Progenitor cell of endocrine pancreas (in vitro differentiated cells): ENCODE measurements around the gene KARS1. TPM values are rescaled to one million over a fixed set of nuclear protein-coding genes. Genes with fewer than 3 reads are reported as not detected.

Experiments used
- DNase-seq: peaks from one replicate; pipeline ENCODE4 v3.0.0; 2021; ENCODE audit warnings: low spot score; ENCODE audit not compliant: unreplicated experiment
- H3K27ac Mint-ChIP-seq: 2 replicates; pipeline ENCODE4 v1.8.0; 2021; ENCODE audit warnings: mild to moderate bottlenecking, moderate library complexity, mixed read lengths
- H3K27me3 Mint-ChIP-seq: 2 replicates; pipeline ENCODE4 v1.8.0; 2021; ENCODE audit warnings: mixed read lengths
- H3K36me3 Mint-ChIP-seq: 2 replicates; pipeline ENCODE4 v1.8.0; 2022; ENCODE audit warnings: mixed read lengths; ENCODE audit not compliant: insufficient read depth
- H3K4me1 Mint-ChIP-seq: 2 replicates; pipeline ENCODE4 v1.8.0; 2021; ENCODE audit warnings: low read depth, mixed read lengths
- H3K4me3 Mint-ChIP-seq: 2 replicates; pipeline ENCODE4 v1.8.0; 2021; ENCODE audit warnings: low read depth, mild to moderate bottlenecking, moderate library complexity, mixed read lengths
- H3K9me3 Mint-ChIP-seq: 2 replicates; pipeline ENCODE4 v1.8.0; 2021; ENCODE audit warnings: low read depth, mixed read lengths
- CTCF ChIP-seq: fragments of 200-600 bp; sonication (generic); IDR thresholded peaks from one replicate; pipeline ENCODE4 v1.5.0; 2021; ENCODE audit warnings: antibody characterized with exemption, mild to moderate bottlenecking; ENCODE audit not compliant: unreplicated experiment
- total RNA-seq: library from RNA; stranded (reverse); gene quantifications from 2 replicates; pipeline ENCODE4 v1.2.1, GENCODE V29; 2021

The KARS1 gene
- total RNA-seq, 1 donor from 2014 or later = 127 TPM

DNA sequence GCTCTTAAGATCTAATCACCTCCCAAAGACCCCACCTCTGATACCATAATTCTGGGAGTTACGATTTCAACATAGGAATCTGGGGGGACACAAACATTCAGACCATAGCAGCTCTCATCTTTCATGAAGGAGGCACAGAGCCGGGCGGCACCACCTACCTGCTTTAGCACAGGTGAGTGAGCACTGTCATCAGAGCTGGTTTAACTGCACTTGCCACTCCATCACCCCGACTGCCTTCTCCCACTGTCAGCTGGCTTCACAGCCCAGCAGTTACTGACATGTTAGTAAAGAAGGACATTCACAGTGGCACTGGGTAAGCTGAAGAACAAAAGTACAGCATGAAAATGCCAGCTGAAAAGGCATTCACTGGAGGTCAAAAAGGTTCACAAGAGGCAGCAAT lies 58.7 kb downstream of the KARS1 start:
- H3K36me3 Mint-ChIP-seq = peaks cover 4% of the 10 kb centered on the region
- no peaks in the 10 kb centered on the region for H3K9me3 Mint-ChIP-seq
- no peak overlapping the region for H3K27ac Mint-ChIP-seq
- no peak for DNase-seq
- no peaks in the 10 kb centered on the region for H3K4me1 Mint-ChIP-seq
- H3K27me3 Mint-ChIP-seq = no peaks in the 10 kb centered on the region
- no peak for TF ChIP-seq CTCF
- no peak overlapping the region for H3K4me3 Mint-ChIP-seq

DNA sequence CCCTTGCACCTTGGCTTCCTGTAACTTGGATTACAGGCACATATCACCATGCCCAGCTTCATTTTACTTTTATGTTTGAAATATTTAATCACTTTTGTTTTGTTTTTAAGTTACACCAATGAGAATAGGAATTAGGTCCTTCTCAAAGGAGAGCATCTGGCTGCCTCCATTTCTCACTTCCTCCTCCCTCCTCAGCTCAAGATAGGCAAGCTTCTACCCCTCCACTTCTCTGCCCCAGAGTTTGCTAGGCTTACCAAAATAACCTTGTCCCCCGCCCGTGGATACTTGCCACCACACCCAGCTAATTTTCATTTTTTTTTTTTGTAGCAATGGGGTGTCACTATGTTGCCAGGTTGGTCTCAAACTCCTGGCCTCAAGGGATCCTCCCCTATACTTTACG lies 63.4 kb downstream of the KARS1 start:
- H3K36me3 Mint-ChIP-seq = peaks cover 9% of the 10 kb centered on the region
- no peak for TF ChIP-seq CTCF
- H3K27me3 Mint-ChIP-seq = no peaks in the 10 kb centered on the region
- no peaks in the 10 kb centered on the region for H3K9me3 Mint-ChIP-seq
- no peak overlapping the region for H3K4me3 Mint-ChIP-seq
- no peak for DNase-seq
- no peak overlapping the region for H3K27ac Mint-ChIP-seq
- peaks cover 2% of the 10 kb centered on the region for H3K4me1 Mint-ChIP-seq

DNA sequence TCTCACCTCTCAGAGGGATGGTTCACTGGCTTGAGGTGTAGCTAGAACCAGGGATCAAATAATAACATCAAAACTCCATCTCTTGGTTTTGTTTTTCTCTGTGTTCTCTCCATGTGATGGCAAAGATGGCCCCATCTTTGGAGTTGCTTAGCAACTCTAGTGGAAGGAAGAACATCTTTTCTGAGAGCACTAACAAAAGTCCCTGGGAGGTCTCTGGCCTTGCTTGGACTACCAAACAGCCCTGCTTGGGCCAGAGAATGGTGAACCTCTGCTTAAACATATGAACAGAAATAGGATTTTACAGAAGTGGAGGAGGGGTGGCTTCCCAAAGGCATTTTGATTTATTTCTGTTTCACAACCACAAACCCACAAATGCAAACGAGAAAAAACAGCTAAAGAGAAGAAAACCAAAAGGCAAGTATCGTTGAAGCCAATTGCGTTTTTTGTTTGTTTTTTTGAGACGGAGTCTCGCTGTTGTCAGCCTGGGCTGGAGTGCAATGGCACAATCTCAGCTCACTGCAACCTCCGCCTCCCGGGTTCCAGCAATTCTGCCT lies 68.1 kb downstream of the KARS1 start:
- no peak overlapping the region for H3K27ac Mint-ChIP-seq
- peaks cover 18% of the 10 kb centered on the region for H3K36me3 Mint-ChIP-seq
- no peaks in the 10 kb centered on the region for H3K27me3 Mint-ChIP-seq
- H3K4me3 Mint-ChIP-seq = no peak overlapping the region
- no peaks in the 10 kb centered on the region for H3K9me3 Mint-ChIP-seq
- no peak for DNase-seq
- peaks cover 2% of the 10 kb centered on the region for H3K4me1 Mint-ChIP-seq
- no peak for TF ChIP-seq CTCF

- no peak for TF ChIP-seq CTCF
- Mint-ChIP-seq H3K36me3 (peaks cover 19% of the 10 kb centered on the region), H3K27ac (no peak overlapping the region), H3K4me1 (peaks cover 2% of the 10 kb centered on the region), H3K27me3 (no peaks in the 10 kb centered on the region), H3K9me3 (no peaks in the 10 kb centered on the region), H3K4me3 (no peak overlapping the region)
- no peak for DNase-seq
Observed at GRCh38 chr16:75578725-75579124, 68.7 kb downstream of the KARS1 start.

GRCh38 chr16:75578212-75578611 lies 69.3 kb downstream of the KARS1 start:
- DNase-seq = no peak
- H3K4me3 Mint-ChIP-seq = no peak overlapping the region
- H3K36me3 Mint-ChIP-seq = peaks cover 22% of the 10 kb centered on the region
- no peak for TF ChIP-seq CTCF
- peaks cover 2% of the 10 kb centered on the region for H3K4me1 Mint-ChIP-seq
- no peaks in the 10 kb centered on the region for H3K27me3 Mint-ChIP-seq
- no peak overlapping the region for H3K27ac Mint-ChIP-seq
- H3K9me3 Mint-ChIP-seq = no peaks in the 10 kb centered on the region

Other genes starting within 250 kb of the KARS1 start
- 91.5 and 94.6 TPM in 2 replicates for gene CFDP1, start 214.2 kb downstream of the KARS1 start, total RNA-seq
- gene TMEM170A, start 183.0 kb downstream of the KARS1 start, total RNA-seq = 57.4 and 61.6 TPM in 2 replicates
- 7.7 and 8.4 TPM in 2 replicates for gene CHST6, start 152.2 kb downstream of the KARS1 start, total RNA-seq
- gene CHST5, start 111.6 kb downstream of the KARS1 start, total RNA-seq = 0.24 and 0.93 TPM in 2 replicates
- 10.8 and 13.1 TPM in 2 replicates for gene TMEM231, start 91.4 kb downstream of the KARS1 start, total RNA-seq
- gene GABARAPL2, start 81.3 kb downstream of the KARS1 start, total RNA-seq = 75.0 and 79.0 TPM in 2 replicates
- 61.2 and 65.8 TPM in 2 replicates for gene ADAT1, start 24.4 kb downstream of the KARS1 start, total RNA-seq
- gene TERF2IP, start 108 bp upstream of the KARS1 start, total RNA-seq = 42.1 and 43.0 TPM in 2 replicates
- gene CPHXL2, start 29.3 kb upstream of the KARS1 start, total RNA-seq = not detected in 2 replicates
- gene DUXB, start 53.8 kb upstream of the KARS1 start, total RNA-seq = not detected in 2 replicates
- not detected in 2 replicates for gene CPHXL, start 78.8 kb upstream of the KARS1 start, total RNA-seq